Epithelial cell of proximal tubule (primary cell): ENCODE measurements around the gene MYO19. TPM values are rescaled to one million over a fixed set of nuclear protein-coding genes. Genes with fewer than 3 reads are reported as not detected.
"Not testable (repeated sequence)": the region's sequence is repeated elsewhere in the genome, so short reads cannot be mapped to it uniquely, and the experiment has no call there.

Experiments
- DNase-seq: peaks from one replicate; pipeline ENCODE4 v3.0.0-alpha.2; 2011; ENCODE audit warnings: low read depth
- H3K4me3 ChIP-seq: 2 replicates; pipeline ENCODE4 v1.5.1; 2011; ENCODE audit warnings: low read depth, mild to moderate bottlenecking, low read length
- CTCF ChIP-seq: conservative IDR thresholded peaks from 2 replicates; pipeline ENCODE4 v1.5.1; 2012; ENCODE audit warnings: low read depth, mild to moderate bottlenecking, low read length
- total RNA-seq: library from RNA; depleted of rRNA; stranded (reverse); fragments of >200 nt; gene quantifications from 2 replicates; pipeline ENCODE4 v1.2.3, GENCODE V29; 2015

Gene MYO19
- total RNA-seq, 1 donor from 2014 or later: 93.3 TPM

- DNase-seq: no peak
- TF ChIP-seq CTCF: no peak
- H3K4me3 ChIP-seq: no peak overlapping the region
These were observed 70.5 kb downstream of the MYO19 start for GRCh38 chr17:36463916-36464764.

GRCh38 chr17:36461330-36462110 lies 73.1 kb downstream of the MYO19 start:
- no peak for TF ChIP-seq CTCF
- H3K4me3 ChIP-seq: no peak overlapping the region
- no peak for DNase-seq

GRCh38 chr17:36460265-36460937 lies 74.3 kb downstream of the MYO19 start:
- no peak for TF ChIP-seq CTCF

GRCh38 chr17:36459601-36460000 lies 75.1 kb downstream of the MYO19 start:
- DNase-seq: no peak
- no peak overlapping the region for H3K4me3 ChIP-seq
- TF ChIP-seq CTCF: no peak

More at GRCh38 chr17:36460265-36460937, 74.3 kb downstream of the MYO19 start:
- DNase-seq: no peak
- no peak overlapping the region for H3K4me3 ChIP-seq

- TF ChIP-seq CTCF: no peak
- DNase-seq: no peak
- no peak overlapping the region for H3K4me3 ChIP-seq
These were observed 75.6 kb downstream of the MYO19 start for GRCh38 chr17:36459045-36459444.

- not testable (repeated sequence) for H3K4me3 ChIP-seq, DNase-seq
These were observed 77.0 kb downstream of the MYO19 start for GRCh38 chr17:36457701-36458100.

GRCh38 chr17:36452888-36453287 lies 81.8 kb downstream of the MYO19 start:
- not testable (repeated sequence) for DNase-seq, H3K4me3 ChIP-seq

- not testable (repeated sequence) for DNase-seq, H3K4me3 ChIP-seq
These were observed 84.7 kb downstream of the MYO19 start for GRCh38 chr17:36449997-36450396.
